NCI-H2107 treated with DMSO at 0.1 percent for 48 hours (cell line): ENCODE measurements around the gene UGT1A9.
"Not testable (repeated sequence)": the region's sequence is repeated elsewhere in the genome, so short reads cannot be mapped to it uniquely, and the experiment has no call there.

ENCODE experiments used
- DNase-seq: peaks from one replicate; lab custom pipeline; 2025; ENCODE audit not compliant: unreplicated experiment; lab: John Stamatoyannopoulos, UW

UGT1A9 gene

DNA sequence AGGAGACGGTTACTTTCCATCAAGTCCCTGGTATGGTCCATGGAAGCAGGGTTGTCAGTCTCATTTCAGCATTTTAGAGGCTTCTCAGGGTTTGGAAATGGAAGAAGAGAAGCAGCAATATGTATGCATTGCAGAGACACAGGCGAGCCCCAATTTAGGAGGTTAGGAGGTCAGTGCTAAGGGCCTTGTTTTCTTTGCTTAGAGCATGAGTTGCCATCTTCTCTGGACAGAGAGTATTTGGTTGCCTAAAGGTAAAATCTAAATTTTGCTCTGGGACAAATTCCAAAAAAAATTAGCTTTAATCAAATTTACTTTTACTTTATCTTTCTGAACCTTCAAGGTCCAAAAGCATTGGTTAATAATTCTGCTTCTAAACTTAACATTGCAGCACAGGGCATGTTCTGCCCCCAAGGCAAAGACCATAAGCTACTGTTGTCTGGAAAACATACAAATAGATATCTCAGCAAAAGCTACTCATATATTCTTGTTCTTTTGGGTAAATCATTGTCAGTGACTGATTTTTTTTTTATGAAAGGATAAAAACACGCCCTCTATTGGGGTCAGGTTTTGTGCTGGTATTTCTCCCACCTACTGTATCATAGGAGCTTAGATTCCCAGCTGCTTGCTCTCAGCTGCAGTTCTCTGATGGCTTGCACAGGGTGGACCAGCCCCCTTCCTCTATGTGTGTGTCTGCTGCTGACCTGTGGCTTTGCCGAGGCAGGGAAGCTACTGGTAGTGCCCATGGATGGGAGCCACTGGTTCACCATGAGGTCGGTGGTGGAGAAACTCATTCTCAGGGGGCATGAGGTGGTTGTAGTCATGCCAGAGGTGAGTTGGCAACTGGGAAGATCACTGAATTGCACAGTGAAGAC, at the start of gene UGT1A9:
UGT1A9 (plus strand) TSS at position 609 of the 872 bp plus-strand sequence; CDS start at position 646, 37 bp downstream.
- DNase-seq, result no peak

DNA sequence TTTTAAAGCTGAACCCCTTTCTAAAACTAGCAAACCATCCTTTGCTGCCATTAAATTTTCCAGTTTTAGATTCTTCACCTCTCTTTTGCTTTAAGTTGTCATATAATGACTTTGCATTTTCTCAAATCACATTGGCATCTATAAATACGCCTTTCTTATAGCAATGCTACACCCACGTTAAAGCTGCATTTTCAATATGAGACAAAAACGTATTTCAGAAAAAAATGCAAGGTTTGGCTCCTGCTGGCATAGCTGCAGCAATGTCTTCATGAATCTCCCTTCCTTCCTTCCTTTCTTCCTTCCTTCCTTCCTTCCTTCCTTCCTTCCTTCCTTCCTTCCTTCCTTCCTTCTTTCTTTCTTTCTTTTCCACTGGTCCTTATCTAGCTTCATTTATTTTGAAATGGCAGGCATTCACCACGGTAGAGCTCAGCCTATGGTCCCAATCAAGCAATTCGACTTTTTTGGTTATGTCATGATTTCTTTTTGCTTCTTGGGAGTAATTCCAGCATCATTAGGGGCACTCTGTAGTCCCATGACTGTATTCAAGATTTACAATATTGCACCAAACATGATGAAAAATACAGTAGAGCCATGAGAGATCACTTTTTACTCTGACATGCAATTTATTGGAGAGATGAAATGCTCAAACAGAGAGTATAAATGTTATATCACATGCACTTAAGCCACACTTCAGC, 44.2 kb upstream of the UGT1A9 start:
- DNase-seq, result no peak

DNA sequence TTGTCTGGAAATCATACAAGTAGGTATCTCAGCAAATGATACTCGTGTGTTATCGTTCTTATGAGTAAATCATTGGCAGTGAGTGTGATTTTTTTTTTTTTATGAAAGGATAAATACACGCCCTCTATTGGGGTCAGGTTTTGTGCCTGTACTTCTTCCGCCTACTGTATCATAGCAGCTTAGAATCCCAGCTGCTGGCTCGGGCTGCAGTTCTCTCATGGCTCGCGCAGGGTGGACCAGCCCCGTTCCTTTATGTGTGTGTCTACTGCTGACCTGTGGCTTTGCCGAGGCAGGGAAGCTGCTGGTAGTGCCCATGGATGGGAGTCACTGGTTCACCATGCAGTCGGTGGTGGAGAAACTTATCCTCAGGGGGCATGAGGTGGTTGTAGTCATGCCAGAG, 35.4 kb upstream of the UGT1A9 start, which contains the start of gene UGT1A10:
UGT1A10 (plus strand) TSS at position 143 of the 400 bp plus-strand sequence; CDS start at position 218, 75 bp downstream.
- DNase-seq, result not testable (repeated sequence)

DNA sequence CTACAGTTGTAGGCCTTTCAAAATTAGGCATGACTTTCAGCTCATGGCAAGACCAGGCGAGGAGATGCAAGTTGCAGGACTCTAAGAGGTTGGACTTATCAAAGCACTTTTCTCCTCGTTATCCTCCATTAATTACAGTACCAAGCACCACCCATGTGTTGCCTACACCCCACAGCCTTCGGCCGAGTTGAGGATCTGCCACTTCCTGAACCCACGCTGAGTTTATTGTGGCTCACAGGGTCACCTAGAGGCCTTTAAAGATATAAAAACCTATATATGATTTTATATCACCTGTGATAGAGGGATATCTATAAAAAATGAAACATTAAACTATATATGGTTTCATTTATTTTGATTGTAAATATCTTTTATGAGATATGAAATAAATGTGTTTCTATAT, 32.9 kb upstream of the UGT1A9 start:
- DNase-seq, result no peak

DNA sequence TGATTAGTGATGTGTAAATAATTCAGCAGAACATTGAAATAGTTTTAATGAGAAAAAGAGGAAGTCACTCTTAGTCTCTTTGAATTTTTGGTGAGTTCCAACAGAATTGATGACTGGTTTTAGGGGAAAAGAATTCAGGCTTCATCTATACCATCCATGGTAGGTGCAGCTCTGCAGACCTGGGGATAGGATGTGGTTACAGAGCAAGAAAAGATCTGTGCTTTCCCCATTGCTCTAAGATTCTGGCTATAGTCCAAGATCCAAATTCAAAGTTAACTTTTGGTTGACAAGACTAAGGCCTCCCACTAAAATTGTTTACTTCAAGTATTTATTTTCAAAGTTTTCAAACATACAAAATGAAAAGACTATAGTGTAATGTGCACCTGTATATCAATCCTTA, 31.8 kb upstream of the UGT1A9 start:
- no peak for DNase-seq

DNA sequence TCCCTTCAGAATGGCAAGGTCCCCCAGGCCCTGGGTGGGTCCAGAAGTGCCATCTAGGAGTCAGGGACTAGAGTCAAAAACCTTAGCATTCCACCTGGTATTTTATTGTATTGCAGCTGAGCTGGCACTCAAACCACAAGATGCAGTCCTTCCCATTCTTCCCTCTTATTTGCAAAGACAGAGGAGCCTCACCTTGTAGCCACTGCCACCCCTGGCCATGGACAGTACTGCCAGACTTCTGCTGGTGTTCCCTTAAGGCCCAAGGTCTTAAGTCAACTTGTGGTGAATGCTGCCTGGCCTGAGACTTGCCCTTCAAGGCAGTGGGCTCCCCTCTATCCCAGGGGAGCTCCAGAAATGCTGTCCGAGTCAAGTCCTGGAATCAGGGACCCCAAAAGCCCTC, 28.6 kb upstream of the UGT1A9 start:
- DNase-seq, result no peak

DNA sequence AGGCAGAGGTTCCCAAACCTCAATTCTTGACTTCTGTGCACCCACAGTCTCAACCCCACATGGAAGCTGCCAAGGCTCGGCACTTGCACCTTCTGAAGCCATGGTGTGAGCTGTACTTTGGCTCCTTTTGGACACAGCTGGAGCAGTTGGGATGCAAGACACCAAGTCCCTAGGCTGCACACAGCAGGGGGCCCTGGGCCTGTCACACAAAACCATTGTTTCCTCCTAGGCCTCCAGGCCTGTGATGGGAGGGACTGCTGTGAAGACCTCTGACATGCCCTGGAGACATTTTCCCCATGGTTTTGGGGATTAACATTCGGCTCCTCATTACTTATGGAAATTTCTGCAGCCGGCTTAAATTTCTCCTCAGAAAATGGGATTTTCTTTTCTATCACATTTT, 25.7 kb upstream of the UGT1A9 start:
- DNase-seq, result not testable (repeated sequence)

DNA sequence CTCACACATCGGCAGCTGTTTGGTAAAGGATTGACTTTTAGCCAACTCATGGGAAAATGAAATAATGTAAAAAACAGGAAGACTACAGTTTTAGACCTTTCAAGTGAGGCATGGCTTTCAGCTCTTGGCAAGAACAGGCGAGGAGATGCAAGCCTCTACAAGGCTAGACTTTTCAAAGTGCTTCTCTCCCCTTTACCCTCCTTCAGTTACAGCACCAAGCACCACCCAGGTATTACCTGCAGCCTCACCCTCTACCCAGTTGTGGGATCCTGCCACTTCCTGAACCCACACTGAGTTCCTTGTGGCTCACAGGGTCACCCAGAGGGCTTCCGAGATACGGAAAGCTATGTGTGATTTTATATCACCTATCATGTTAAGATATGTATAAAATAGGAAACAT, 20.7 kb upstream of the UGT1A9 start:
- DNase-seq, result no peak

DNA sequence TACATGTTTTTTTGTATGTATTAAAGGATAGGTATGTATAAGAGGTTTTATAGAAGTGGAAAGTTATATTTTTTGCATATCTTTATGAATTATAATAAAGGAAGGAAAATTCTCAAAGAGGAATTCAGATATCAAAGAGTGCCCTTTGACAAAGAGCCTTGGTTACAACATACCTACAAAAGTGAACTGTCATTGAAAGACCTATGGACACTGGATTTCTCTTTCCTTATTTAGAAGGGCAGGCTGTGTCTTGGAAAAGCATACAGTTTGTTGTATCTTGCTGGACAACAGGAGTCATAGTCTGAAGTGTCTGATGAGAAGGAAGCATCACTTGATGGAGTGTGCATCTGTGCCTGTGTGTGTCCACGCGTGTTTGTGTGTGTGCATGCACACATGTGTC, 20.3 kb upstream of the UGT1A9 start:
- DNase-seq, result no peak

DNA sequence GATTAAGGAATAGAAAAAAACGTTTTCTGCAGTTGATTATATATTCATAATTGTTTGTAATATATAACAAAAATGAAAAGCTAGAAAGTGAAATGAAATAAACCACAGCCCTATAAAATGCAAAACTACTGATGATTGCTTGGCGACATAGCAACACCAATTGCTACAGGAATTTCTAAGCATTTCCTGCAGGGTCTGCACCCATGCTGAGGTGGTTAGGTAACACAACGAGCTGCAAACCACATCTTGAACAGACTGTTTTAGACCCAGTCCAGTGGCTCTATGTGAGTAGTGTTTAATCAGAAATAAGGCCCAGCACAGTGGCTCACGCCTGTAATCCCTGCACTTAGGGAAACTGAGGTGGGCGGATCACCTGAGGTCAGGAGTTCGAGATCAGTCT, 17.2 kb upstream of the UGT1A9 start:
- no peak for DNase-seq

DNA sequence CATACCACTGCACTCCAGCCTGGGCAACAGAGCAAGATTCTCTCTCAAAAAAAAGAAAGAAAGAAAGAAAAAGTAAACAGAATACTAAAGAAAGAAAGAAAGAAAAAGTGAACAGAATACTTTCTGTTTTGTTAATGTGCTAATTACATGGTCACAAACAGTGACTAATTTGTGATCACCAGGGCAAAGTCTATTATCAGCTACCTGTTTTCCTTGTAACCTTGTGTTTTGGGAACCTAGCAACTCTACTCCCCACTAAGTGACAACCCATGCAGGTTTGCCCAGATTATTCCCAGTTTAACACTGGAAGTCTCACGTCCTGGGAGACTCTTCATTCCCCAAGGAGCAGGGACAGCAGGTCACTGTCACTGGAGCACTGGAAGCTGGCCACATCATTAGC, 16.7 kb upstream of the UGT1A9 start:
- no peak for DNase-seq

DNA sequence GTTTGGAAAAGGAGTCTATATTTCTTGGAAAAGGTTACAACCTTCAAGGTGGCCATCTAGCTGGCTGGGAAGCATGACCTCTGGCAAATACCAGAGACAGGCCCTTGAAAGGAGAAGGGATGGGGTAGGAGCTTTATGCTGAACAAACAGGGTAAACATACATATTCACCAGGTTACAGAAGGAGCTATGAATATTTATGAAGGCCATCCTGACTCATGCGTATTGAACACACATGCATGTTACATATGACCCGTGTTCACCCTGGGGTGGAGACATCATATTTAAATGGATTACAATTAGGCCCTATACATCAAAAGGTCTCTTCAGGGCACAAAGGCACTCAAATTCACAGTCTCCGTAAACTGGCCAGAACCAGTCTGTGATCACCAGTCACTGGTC, 15.8 kb upstream of the UGT1A9 start:
- not testable (repeated sequence) for DNase-seq

DNA sequence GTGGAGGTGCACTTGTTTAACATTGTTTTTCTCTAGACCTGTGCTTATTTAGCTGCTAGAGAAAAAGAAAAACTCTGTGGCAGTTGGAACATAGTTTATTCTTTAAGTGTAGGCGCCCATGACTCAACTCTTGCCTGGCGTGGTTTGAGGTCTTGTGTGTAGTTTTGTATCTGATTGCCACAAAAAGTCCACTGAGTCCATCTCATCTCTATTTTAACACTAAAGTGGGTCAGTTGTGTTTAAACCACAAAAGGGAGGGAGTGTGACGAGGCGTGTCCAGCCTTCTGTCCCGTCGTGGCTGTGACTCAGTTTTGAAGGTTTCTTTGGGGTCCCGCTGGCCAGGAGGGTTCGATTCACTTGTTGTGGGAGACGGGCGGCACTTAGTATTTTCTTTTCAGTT, 15.3 kb upstream of the UGT1A9 start:
- DNase-seq, result no peak

DNA sequence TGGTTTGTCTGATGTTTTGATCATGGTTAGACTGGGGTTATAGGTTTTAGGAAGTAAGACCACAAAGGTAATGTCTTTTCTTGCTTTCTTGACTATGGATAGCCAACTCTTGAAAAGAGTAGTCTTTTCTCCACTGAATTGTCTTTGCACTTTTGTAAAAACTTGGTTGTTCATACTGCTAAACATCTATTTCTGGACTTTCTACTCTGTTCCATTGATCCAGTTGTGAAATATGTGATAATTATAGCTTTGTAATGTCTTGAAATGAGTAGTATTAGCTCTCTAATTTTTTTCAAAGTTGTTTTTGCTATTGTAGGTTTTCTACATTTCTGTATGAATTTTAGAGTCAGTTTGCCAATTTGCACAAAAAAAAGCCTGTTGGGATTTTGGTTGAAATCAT, 13.1 kb upstream of the UGT1A9 start:
- no peak for DNase-seq

DNA sequence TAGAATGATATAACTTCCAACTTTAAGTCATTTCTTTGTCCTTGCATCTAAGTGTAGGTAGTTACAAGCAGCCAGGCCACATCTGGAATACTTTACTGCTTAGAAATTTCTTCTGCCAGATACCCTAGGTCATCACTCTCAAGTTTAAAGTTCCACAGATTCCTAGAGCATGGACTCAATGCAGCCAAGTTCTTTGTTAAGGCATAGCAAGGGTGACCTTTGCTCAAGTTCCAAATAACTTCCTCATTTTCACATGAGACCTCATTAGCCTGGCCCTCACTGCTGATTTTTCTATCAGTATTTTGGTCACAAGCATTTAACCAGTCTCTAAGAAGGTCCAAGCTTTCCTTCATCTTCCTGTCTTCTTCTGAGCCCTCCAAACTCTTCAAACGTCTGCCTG, 7.8 kb upstream of the UGT1A9 start:
- DNase-seq, result no peak

DNA sequence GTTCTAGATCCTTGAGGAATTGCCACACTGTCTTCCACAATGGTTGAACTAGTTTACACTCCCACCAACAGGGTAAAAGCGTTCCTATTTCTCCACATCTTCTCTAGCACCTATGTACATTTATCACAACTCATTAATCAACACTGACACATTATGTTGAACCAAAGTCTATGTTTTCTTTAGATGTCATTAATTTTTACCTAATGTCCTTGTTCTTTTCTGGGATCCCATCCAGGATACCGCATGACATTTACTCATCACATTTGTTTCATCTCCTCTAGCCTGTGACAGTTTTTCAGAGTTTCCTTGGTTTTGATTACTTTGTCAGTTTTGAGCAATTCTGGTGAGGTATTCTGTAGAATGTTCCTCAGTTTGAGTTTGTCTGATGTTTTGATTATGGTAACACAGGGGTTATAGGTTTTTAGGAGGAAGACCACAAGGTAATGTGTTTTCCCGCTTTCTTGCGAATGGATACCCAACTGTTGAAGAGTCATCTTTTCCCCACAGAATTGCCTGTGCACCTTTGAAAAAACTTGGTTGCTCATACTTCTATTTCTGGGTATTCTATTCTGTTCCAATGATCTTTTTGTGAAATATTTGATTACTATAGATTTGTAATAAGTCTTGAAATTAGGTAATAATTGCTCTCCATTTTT, 3.0 kb upstream of the UGT1A9 start:
- DNase-seq, result no peak

DNA sequence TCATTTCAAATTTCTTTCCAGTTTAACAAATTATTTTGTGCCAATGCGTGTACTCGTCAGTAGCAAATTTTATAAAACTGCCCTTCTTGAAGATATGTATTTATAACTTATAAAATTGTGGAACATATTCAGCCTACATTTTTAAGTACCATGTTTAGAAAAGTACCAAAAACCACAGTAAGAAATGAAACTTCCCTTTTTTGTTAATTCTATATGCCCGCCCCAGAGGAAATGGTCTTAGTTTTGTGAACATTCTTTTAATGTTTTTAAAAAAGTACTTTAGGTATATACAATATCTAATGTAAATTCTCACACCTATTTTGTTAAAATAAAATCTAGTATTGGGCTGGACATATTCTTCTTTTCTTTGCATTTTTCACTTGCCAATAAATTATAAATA, 1.2 kb downstream of the UGT1A9 start:
- no peak for DNase-seq

DNA sequence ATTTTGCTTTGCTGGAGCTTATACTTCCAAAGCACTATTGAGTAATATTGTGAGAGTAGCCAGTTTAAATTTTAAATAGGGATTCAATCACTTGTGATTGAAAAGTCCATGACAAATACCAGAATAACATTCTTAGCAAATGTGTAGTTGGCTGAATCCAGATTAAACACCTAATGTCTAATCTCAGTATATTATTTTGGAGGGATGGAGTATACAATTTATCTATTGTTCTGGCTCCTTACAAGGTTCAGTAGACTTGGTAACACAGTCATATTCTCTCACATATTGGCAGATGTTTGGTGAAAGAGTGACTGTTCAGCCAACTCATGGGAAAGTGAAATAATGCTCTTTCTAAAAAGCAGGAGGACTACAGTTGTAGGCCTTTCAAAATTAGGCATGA, 2.2 kb downstream of the UGT1A9 start:
- no peak for DNase-seq

DNA sequence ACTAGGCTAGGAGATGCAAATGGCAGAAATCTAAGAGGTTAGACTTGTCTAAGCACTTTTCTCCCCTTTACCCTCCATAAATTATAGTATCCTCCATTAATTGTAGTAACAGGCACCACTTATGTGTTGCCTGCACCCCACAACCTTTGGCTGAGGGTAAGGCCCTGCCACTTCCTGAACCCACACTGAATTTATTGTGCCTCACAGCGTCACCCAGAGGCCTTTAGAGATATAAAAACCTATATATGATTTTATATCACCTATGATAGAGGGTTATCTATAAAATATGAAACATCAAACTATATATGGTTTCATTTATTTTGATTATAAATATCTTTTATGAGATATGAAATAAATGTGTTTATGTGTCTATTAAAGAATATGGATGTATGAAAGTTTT, 2.6 kb downstream of the UGT1A9 start:
- no peak for DNase-seq

DNA sequence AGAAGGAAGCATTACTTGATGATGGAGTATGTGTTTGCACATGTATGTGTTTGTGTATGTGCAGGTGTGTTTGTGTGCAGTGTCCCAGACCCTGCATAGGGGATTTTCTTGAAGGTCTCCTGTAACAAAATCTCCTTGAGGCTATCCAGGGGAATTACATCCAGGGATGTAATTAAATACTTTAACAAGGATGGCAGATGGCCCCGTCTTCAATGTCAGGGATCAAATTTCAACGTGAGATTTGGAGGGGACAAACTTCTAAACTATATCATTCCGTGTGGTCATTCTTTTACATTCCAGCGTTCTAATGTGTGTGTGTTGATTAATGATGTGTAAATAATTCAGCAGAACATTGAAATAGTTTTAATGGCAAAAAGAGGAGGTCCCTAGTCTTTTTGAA, 3.3 kb downstream of the UGT1A9 start:
- DNase-seq, result no peak

DNA sequence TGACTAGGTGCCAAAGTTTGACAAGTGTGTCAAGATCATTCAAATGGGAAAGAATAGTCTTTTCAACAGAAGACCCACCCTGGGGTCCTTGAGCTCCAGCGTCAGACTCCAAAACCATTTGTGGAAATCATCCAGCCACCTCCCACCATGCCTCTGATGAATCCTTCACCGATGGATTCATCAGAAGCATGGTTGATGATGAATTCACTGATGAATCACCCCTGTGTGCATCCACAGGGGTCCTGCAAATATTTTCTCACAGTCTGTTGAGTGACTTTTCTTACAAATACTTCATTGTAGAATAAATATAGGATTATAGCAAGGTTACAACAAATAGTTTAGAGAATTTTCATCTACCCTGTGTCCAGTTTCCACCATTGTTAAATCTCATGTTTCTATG, 4.3 kb downstream of the UGT1A9 start:
- DNase-seq, result no peak

DNA sequence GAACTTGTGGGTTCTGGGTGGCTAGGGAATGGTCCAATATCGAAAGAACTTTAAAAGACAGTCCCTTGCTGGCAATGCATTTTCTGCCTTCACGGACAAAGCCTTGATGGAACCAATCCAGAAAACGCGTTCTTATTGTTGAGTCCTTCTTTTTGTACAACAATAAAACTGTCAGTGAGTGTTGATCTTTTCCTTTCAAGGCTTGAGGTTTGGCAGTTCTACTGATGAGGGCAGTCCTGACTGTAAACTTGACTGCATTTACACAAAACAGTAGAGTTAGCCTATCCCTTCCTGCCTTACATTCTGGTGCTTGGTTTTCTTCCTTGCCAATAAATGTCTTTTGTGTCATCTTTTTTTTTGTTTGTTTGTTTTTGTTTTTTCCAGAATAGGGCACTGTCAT, 7.5 kb downstream of the UGT1A9 start:
- DNase-seq, result no peak
